GM12864 (cell line): Measurements from ENCODE around the gene ADAM22.

Source experiments
- DNase-seq: peaks from one replicate; pipeline ENCODE4 v3.0.0-alpha.2; 2011; ENCODE audit warnings: low read depth
- H3K4me3 ChIP-seq: 2 replicates; pipeline ENCODE4 v1.5.1; 2011; ENCODE audit warnings: mild to moderate bottlenecking, low read depth, low read length, control low read depth
- TF ChIP-seq, protein P1 (sequence below): IDR thresholded peaks from 2 replicates; pipeline ENCODE4 v1.5.1; 2011; ENCODE audit warnings: low read depth, mild to moderate bottlenecking, moderate library complexity, low read length, control low read depth, inconsistent platforms; ENCODE audit errors: missing control alignments

The ADAM22 gene

DNA sequence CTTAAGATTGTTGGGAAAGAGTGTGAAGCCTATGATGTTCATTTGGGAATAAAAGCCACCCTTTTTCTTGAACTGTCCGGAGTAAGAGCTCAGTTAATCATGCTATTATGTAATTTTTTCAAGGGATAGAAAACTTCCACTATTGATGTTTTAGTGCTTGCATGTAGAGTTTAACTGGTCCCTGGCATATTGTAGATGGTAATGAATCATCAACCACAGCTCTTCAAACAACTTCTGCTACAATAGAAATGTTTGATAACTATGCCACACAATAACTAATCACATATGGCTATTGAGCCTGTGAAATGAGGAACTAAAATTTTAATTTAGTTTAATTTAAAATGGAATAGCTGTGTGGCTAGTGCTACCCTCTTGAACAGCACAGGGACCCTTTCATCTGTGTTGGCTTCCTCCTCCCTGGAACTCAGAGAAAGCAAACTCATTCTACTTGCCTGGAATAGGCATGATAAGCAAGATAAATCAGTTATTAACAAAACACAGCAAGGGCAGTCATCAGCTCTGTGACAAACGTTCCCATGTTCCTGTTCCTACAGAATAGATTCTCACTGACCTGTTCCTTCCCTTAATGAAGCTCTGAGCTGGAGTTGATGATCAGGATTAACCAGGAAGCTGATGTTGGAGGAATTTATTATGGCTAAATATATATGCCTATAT, 290.7 kb downstream of the ADAM22 start:
- no peak for DNase-seq
- TF ChIP-seq, protein P1, sequence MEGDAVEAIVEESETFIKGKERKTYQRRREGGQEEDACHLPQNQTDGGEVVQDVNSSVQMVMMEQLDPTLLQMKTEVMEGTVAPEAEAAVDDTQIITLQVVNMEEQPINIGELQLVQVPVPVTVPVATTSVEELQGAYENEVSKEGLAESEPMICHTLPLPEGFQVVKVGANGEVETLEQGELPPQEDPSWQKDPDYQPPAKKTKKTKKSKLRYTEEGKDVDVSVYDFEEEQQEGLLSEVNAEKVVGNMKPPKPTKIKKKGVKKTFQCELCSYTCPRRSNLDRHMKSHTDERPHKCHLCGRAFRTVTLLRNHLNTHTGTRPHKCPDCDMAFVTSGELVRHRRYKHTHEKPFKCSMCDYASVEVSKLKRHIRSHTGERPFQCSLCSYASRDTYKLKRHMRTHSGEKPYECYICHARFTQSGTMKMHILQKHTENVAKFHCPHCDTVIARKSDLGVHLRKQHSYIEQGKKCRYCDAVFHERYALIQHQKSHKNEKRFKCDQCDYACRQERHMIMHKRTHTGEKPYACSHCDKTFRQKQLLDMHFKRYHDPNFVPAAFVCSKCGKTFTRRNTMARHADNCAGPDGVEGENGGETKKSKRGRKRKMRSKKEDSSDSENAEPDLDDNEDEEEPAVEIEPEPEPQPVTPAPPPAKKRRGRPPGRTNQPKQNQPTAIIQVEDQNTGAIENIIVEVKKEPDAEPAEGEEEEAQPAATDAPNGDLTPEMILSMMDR, result no peak
- H3K4me3 ChIP-seq, result no peak overlapping the region

DNA sequence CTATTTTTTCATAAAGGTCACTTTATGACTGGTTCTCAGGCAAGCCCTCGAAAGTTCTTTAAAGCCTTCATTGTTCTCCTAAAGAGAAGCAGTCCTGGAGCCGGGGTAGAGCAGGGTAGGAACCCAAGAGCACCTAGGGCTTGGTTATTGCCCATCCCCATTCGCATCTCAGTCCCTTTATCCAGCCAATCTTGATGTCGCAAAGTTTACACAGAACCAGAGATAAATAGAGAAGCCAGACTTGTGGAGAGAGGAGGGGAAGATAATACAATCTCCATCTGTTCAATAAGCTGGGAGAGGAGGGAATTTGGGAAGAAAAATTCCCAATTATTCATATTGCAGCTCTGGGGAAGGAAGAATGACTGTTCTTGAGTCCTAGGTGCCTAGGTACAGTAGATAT, 292.1 kb downstream of the ADAM22 start:
- DNase-seq, result no peak
- no peak overlapping the region for H3K4me3 ChIP-seq
- TF ChIP-seq, protein P1, result no peak

DNA sequence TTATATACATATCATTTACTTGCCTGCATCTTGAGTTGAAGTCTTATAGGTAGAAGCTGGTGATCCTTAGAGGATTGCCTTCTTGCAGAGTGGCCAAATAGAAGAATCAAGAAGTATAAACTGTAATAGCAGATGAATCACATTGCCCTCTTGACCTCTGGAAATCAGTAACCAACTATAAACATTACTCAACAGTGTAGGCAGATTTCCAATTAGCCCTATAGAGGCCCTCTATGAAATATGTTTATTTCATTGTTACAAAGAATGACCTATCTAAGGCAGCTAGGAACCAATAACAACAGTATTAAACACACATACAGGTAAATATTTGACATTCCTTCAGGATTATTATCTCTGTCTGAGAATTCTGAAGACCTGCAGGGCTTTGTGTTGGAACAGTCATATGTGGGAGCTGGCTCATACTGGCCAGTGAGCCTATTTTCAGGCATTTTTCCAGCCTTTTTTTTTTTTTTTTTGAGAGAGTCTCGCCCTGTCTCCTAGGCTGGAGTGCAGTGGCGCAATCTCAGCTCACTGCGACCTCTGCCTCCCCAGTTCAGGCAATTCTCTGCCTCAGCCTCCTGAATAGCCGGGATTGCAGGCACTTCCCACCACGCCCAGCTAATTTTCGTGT, 292.9 kb downstream of the ADAM22 start:
- TF ChIP-seq, protein P1, result no peak
- DNase-seq, result no peak
- no peak overlapping the region for H3K4me3 ChIP-seq

DNA sequence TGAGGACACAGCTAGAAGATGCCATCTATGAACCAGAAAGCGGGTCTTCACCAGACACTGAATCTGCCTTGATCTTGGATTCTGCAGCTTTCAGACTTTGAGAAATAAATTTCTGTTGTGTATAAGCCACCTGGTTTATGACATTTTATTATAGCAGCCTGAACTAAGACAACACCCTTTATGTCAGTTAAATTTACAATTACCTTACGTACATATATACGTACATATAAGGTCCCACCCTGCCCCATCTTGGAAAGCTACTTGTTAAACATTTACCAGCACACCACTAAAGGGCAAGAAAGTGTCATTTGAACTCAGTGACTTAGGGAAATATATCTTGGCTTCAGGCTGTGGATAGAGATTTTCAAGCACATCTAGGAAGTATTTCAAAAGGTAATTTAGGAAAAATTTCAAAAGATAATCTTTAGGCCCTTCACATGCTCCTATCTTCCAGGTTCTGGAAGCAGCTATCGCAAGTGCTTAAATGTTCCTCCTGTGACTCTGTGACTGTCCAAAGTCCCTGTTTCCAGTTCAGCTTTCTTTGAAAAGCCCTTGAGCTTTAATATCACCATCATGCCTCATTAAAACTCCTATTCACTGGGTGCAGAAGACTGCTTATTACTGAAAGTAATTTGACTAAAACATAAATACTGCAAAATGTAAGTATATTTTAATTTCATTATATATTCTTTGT, 295.4 kb downstream of the ADAM22 start:
- no peak for DNase-seq
- no peak overlapping the region for H3K4me3 ChIP-seq
- TF ChIP-seq, protein P1, result no peak

DNA sequence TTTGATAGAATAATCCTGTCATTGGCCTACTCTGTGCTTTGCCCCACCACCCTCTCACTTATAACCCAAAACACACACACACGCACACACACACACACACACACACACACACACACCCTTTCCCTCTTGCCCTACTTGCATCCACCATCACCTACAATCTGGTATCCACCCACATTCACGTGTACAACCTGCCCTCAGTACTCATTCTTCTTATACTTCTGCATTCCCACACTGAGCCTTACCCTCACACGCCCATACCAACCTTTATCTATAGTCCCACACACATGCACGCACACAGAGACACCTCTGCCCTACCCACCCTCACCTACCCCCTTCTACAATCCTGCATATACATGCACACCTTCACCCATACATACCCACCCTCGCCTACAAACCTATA, 296.6 kb downstream of the ADAM22 start:
- TF ChIP-seq, protein P1, result no peak
- DNase-seq, result no peak
- H3K4me3 ChIP-seq, result no peak overlapping the region

DNA sequence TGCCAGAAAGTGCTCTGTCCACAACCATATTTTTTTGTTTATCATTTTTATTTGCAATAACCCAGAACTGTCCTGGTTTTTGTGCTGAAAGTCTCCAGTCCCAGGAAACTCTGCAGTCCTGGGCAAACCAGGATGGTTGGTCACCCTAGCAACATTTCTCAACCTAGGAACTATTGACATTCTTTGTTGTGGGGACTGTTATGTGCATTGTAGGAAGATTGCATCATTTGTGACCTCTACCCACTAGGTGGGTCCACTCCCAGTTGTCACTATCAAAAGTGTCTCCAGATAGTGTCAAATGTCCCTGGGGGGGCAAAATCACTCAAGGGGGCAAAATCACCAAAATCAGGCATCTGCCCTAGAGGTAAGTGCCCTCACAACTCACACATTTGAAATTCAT, 299.8 kb downstream of the ADAM22 start:
- no peak overlapping the region for H3K4me3 ChIP-seq
- TF ChIP-seq, protein P1, result no peak
- no peak for DNase-seq
